ENCODE measurements around the gene COG1.
A peak's percentile ranks its signal among the peaks of the same experiment; 100 is the strongest.

Gene COG1

GRCh38 chr17:73168667-73169066 lies 24.2 kb upstream of the COG1 start:
- no peak for DNase-seq (ENCODE audit: low spot score)

GRCh38 chr17:73170324-73170723 lies 22.5 kb upstream of the COG1 start:
- DNase-seq (ENCODE audit: low spot score), result no peak

- DNase-seq (ENCODE audit: low spot score), result no peak
Observed at GRCh38 chr17:73172252-73172651, 20.6 kb upstream of the COG1 start.

- no peak for DNase-seq (ENCODE audit: low spot score)
Observed at GRCh38 chr17:73174126-73174525, 18.7 kb upstream of the COG1 start.

- no peak for DNase-seq (ENCODE audit: low spot score)
Observed at GRCh38 chr17:73175962-73176565, 16.8 kb upstream of the COG1 start.

- DNase-seq (ENCODE audit: low spot score), result no peak
Observed at GRCh38 chr17:73179387-73179786, 13.5 kb upstream of the COG1 start.

- no peak for DNase-seq (ENCODE audit: low spot score)
Observed at GRCh38 chr17:73179878-73180277, 13.0 kb upstream of the COG1 start.

- DNase-seq (ENCODE audit: low spot score), result no peak
Observed at GRCh38 chr17:73182616-73183310, 10.1 kb upstream of the COG1 start.

- DNase-seq (ENCODE audit: low spot score), result no peak
Observed at GRCh38 chr17:73184136-73184993, 8.5 kb upstream of the COG1 start.

- DNase-seq (ENCODE audit: low spot score), result no peak
Observed at GRCh38 chr17:73186283-73187050, 6.4 kb upstream of the COG1 start.

GRCh38 chr17:73187203-73187769 lies 5.6 kb upstream of the COG1 start:
- peak; percentile 88 for DNase-seq (ENCODE audit: low spot score)

- no peak for DNase-seq (ENCODE audit: low spot score)
Observed at GRCh38 chr17:73188011-73188410, 4.8 kb upstream of the COG1 start.

- DNase-seq (ENCODE audit: low spot score), result peak; percentile 81
Observed at GRCh38 chr17:73189417-73190099, 3.3 kb upstream of the COG1 start.

- DNase-seq (ENCODE audit: low spot score), result peak; percentile 74
Observed at GRCh38 chr17:73191443-73192205, 1.2 kb upstream of the COG1 start.

- DNase-seq (ENCODE audit: low spot score), result peak; percentile 63
Observed at GRCh38 chr17:73192206-73192893, 505 bp upstream of the COG1 start.

GRCh38 chr17:73194514-73195222 lies 1.8 kb downstream of the COG1 start:
- DNase-seq (ENCODE audit: low spot score), result no peak

- DNase-seq (ENCODE audit: low spot score), result peak; percentile 90
Observed at GRCh38 chr17:73196500-73196899, 3.6 kb downstream of the COG1 start.

GRCh38 chr17:73197161-73197560 lies 4.3 kb downstream of the COG1 start:
- no peak for DNase-seq (ENCODE audit: low spot score)

- no peak for DNase-seq (ENCODE audit: low spot score)
Observed at GRCh38 chr17:73198201-73198929, 5.5 kb downstream of the COG1 start.
